NCI-H1092 (cell line): ENCODE measurements around the gene GADL1.

Experiments used
- DNase-seq: peaks from one replicate; lab custom pipeline; 2025; lab: John Stamatoyannopoulos, UW

The GADL1 gene

GRCh38 chr3:30875505-30875904 is 19.0 kb downstream of the GADL1 start:
- no peak for DNase-seq

- DNase-seq: no peak
Measured at GRCh38 chr3:30873671-30874070, 20.8 kb downstream of the GADL1 start.

GRCh38 chr3:30872879-30873278 is 21.6 kb downstream of the GADL1 start:
- DNase-seq: no peak

GRCh38 chr3:30871720-30872119 is 22.7 kb downstream of the GADL1 start:
- DNase-seq: no peak

- DNase-seq: no peak
Measured at GRCh38 chr3:30864836-30865235, 29.6 kb downstream of the GADL1 start.

- DNase-seq: no peak
Measured at GRCh38 chr3:30864132-30864531, 30.3 kb downstream of the GADL1 start.

GRCh38 chr3:30862004-30862403 is 32.5 kb downstream of the GADL1 start:
- no peak for DNase-seq

- no peak for DNase-seq
Measured at GRCh38 chr3:30858894-30859389, 35.5 kb downstream of the GADL1 start.

GRCh38 chr3:30855400-30856292 is 38.8 kb downstream of the GADL1 start:
- DNase-seq: no peak

- no peak for DNase-seq
Measured at GRCh38 chr3:30852833-30853232, 41.6 kb downstream of the GADL1 start.

GRCh38 chr3:30848087-30848779 is 46.2 kb downstream of the GADL1 start:
- DNase-seq: no peak

- DNase-seq: no peak
Measured at GRCh38 chr3:30847592-30847991, 46.9 kb downstream of the GADL1 start.

- DNase-seq: no peak
Measured at GRCh38 chr3:30845606-30846005, 48.9 kb downstream of the GADL1 start.

GRCh38 chr3:30843877-30844276 is 50.6 kb downstream of the GADL1 start:
- no peak for DNase-seq

GRCh38 chr3:30836141-30836540 is 58.3 kb downstream of the GADL1 start:
- no peak for DNase-seq

GRCh38 chr3:30835667-30836066 is 58.8 kb downstream of the GADL1 start:
- DNase-seq: no peak

- DNase-seq: no peak
Measured at GRCh38 chr3:30832961-30833575, 61.4 kb downstream of the GADL1 start.

GRCh38 chr3:30827080-30827479 is 67.4 kb downstream of the GADL1 start:
- no peak for DNase-seq

GRCh38 chr3:30826531-30826942 is 67.9 kb downstream of the GADL1 start:
- DNase-seq: no peak

- no peak for DNase-seq
Measured at GRCh38 chr3:30819067-30819798, 75.2 kb downstream of the GADL1 start.

- DNase-seq: no peak
Measured at GRCh38 chr3:30813734-30814133, 80.7 kb downstream of the GADL1 start.
